ENCODE measurements around the gene NTRK2. TPM values are rescaled to one million over a fixed set of nuclear protein-coding genes. Genes with fewer than 3 reads are reported as not detected.

Gene NTRK2
- total RNA-seq, 1 donor from 2014 or later, result 0.02 TPM

DNA sequence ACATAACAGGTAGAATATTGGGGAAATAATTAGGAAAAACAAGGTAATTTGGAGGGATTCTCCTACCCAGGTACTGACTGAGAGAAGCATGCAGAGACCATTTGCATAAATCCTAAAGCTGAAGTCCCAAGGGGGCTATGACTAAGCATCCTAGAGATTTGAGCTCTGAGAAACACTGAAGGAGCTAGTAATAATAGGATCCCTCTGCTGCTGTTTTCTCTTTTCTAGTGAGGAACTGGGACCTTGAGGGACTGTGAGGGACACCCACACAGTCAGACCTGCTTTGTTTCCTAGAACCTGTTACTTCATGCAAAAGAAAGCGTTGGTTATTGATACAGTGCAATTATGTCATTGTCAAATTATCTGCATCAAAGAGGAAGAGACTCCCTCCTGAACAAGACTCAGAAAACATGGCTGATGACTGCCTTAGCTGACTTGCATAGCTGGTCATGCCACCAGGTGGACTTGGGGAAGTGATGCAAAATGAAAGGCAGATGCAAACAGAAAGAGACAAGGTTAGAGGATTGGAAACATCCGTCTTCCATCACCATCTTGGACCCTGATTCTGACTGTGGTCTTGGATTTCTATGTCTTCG lies 335.4 kb downstream of the NTRK2 start:
- no peak overlapping the region for H3K9ac ChIP-seq
- H3K27ac ChIP-seq, result no peak overlapping the region
- H4K20me1 ChIP-seq (ENCODE audit: low read depth), result no peaks in the 10 kb centered on the region
- H3F3A ChIP-seq (ENCODE audit: low read depth), result no peaks in the 10 kb centered on the region
- no peaks in the 10 kb centered on the region for H3K36me3 Mint-ChIP-seq
- H3K27me3 ChIP-seq, result no peaks in the 10 kb centered on the region
- no peaks in the 10 kb centered on the region for H3K9me3 ChIP-seq (ENCODE audit: low read depth)
- peaks cover 2% of the 10 kb centered on the region for H3K27me3 Mint-ChIP-seq (ENCODE audit: insufficient read depth, low read depth)
- TF ChIP-seq EZH2phosphoT487 (IDR thresholded peaks at IDR 0.05) (no peak), EZH2 (IDR thresholded peaks at IDR 0.05) (no peak)
- TF ChIP-seq, protein P1, sequence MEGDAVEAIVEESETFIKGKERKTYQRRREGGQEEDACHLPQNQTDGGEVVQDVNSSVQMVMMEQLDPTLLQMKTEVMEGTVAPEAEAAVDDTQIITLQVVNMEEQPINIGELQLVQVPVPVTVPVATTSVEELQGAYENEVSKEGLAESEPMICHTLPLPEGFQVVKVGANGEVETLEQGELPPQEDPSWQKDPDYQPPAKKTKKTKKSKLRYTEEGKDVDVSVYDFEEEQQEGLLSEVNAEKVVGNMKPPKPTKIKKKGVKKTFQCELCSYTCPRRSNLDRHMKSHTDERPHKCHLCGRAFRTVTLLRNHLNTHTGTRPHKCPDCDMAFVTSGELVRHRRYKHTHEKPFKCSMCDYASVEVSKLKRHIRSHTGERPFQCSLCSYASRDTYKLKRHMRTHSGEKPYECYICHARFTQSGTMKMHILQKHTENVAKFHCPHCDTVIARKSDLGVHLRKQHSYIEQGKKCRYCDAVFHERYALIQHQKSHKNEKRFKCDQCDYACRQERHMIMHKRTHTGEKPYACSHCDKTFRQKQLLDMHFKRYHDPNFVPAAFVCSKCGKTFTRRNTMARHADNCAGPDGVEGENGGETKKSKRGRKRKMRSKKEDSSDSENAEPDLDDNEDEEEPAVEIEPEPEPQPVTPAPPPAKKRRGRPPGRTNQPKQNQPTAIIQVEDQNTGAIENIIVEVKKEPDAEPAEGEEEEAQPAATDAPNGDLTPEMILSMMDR (IDR thresholded peaks at IDR 0.05), result no peak
- no peak overlapping the region for H3K4me3 ChIP-seq
- no peak overlapping the region for H2AFZ ChIP-seq (replicated peaks)
- no peak for DNase-seq (ENCODE audit: low spot score)
- no peaks in the 10 kb centered on the region for H3K4me1 ChIP-seq
- no peak overlapping the region for H3K4me3 Mint-ChIP-seq
- peaks cover 9% of the 10 kb centered on the region for H3K4me1 Mint-ChIP-seq
- H3K79me2 ChIP-seq (ENCODE audit: low read depth), result no peaks in the 10 kb centered on the region
- peaks cover 11% of the 10 kb centered on the region for H3K9me3 Mint-ChIP-seq
- H3K27ac Mint-ChIP-seq, result no peak overlapping the region
- no peak overlapping the region for H3K4me2 ChIP-seq
- no peaks in the 10 kb centered on the region for H3K36me3 ChIP-seq

DNA sequence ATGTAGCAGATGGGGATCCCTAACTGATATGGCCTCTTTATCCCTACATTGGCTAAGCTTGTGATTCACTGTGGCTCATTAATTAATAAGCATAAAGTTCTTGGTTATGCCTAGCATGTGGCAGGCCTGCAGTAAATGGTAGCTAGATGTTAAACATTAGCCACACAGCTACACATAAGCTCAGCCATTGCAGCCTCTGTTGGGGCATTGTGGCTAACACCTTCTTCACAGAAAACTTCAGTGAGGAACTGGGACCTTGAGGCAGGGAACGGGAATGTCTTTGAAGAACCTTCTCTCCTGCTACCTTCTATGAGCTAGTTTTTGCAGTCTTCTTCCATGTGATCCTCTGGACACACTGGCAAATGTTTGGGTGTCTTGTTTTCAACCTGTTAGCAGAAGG lies 338.2 kb downstream of the NTRK2 start:
- no peak overlapping the region for H3K4me3 ChIP-seq
- H3K27me3 ChIP-seq, result no peaks in the 10 kb centered on the region
- no peak overlapping the region for H3K27ac Mint-ChIP-seq
- H3K27ac ChIP-seq, result no peak overlapping the region
- TF ChIP-seq, protein P1 (IDR thresholded peaks at IDR 0.05), result no peak
- no peak for TF ChIP-seq EZH2 (IDR thresholded peaks at IDR 0.05)
- TF ChIP-seq EZH2phosphoT487 (IDR thresholded peaks at IDR 0.05), result no peak
- no peaks in the 10 kb centered on the region for H3K36me3 ChIP-seq
- DNase-seq (ENCODE audit: low spot score), result no peak
- H3K9me3 Mint-ChIP-seq, result no peaks in the 10 kb centered on the region
- no peaks in the 10 kb centered on the region for H3K79me2 ChIP-seq (ENCODE audit: low read depth)
- H3K9me3 ChIP-seq (ENCODE audit: low read depth), result no peaks in the 10 kb centered on the region
- H3K4me1 Mint-ChIP-seq, result peaks cover 20% of the 10 kb centered on the region
- no peak overlapping the region for H2AFZ ChIP-seq (replicated peaks)
- H3K4me2 ChIP-seq, result no peak overlapping the region
- no peaks in the 10 kb centered on the region for H4K20me1 ChIP-seq (ENCODE audit: low read depth)
- H3K9ac ChIP-seq, result no peak overlapping the region
- H3F3A ChIP-seq (ENCODE audit: low read depth), result no peaks in the 10 kb centered on the region
- no peaks in the 10 kb centered on the region for H3K36me3 Mint-ChIP-seq
- H3K4me3 Mint-ChIP-seq, result no peak overlapping the region
- no peaks in the 10 kb centered on the region for H3K27me3 Mint-ChIP-seq (ENCODE audit: insufficient read depth, low read depth)
- peaks cover 6% of the 10 kb centered on the region for H3K4me1 ChIP-seq

DNA sequence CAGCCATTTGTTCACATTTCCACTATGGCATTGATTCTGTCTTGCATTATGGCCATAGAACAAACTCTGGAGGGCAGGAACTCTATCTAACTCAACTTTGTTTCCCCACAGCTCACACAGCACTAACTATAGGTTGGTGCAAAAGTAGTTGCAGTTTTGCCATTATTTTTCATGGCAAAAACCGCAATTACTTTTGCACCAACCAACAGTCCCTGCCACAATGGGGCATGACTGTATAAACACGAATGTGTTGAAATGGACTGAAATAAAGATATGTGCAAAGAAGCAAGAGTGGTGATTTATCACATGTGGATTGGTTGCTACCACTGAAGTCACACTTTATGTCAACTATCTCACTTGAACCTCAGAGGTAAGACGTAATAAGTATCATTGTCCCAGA lies 338.7 kb downstream of the NTRK2 start:
- H3K4me1 ChIP-seq, result peaks cover 6% of the 10 kb centered on the region
- H4K20me1 ChIP-seq (ENCODE audit: low read depth), result no peaks in the 10 kb centered on the region
- H3K79me2 ChIP-seq (ENCODE audit: low read depth), result no peaks in the 10 kb centered on the region
- no peak overlapping the region for H3K4me3 Mint-ChIP-seq
- no peak overlapping the region for H3K27ac Mint-ChIP-seq
- TF ChIP-seq EZH2 (IDR thresholded peaks at IDR 0.05), result no peak
- TF ChIP-seq, protein P1 (IDR thresholded peaks at IDR 0.05), result no peak
- TF ChIP-seq EZH2phosphoT487 (IDR thresholded peaks at IDR 0.05), result no peak
- no peaks in the 10 kb centered on the region for H3K36me3 ChIP-seq
- H3K9me3 Mint-ChIP-seq, result no peaks in the 10 kb centered on the region
- no peak overlapping the region for H3K4me3 ChIP-seq
- H3F3A ChIP-seq (ENCODE audit: low read depth), result no peaks in the 10 kb centered on the region
- no peaks in the 10 kb centered on the region for H3K27me3 ChIP-seq
- no peaks in the 10 kb centered on the region for H3K9me3 ChIP-seq (ENCODE audit: low read depth)
- H3K9ac ChIP-seq, result no peak overlapping the region
- H3K27ac ChIP-seq, result no peak overlapping the region
- H3K27me3 Mint-ChIP-seq (ENCODE audit: insufficient read depth, low read depth), result no peaks in the 10 kb centered on the region
- DNase-seq (ENCODE audit: low spot score), result no peak
- no peaks in the 10 kb centered on the region for H3K36me3 Mint-ChIP-seq
- H3K4me1 Mint-ChIP-seq, result peaks cover 20% of the 10 kb centered on the region
- H2AFZ ChIP-seq (replicated peaks), result no peak overlapping the region
- H3K4me2 ChIP-seq, result no peak overlapping the region

All from neural progenitor cell (in vitro differentiated cells).